Measurements from ENCODE around the gene CHMP2A.
"Not testable (repeated sequence)": the region's sequence is repeated elsewhere in the genome, so short reads cannot be mapped to it uniquely, and the experiment has no call there.

The CHMP2A gene

GRCh38 chr19:58511353-58512208 is 43.3 kb downstream of the CHMP2A start, which contains the start of gene SLC27A5:
Gene SLC27A5 (minus strand): TSS chr19:58511992. CDS start chr19:58511955, 37 bp downstream.
- DNase-seq (ENCODE audit: low read depth in 2 of 2) = no peak

- no peak for DNase-seq (ENCODE audit: low read depth in 2 of 2)
Observed at GRCh38 chr19:58510084-58510862, 44.6 kb downstream of the CHMP2A start.

- DNase-seq (ENCODE audit: low read depth in 2 of 2) = no peak
Observed at GRCh38 chr19:58509731-58510083, 45.2 kb downstream of the CHMP2A start.

GRCh38 chr19:58507602-58508223 is 47.2 kb downstream of the CHMP2A start:
- DNase-seq (ENCODE audit: low read depth in 2 of 2) = not testable (repeated sequence)
